Tibial nerve (tissue), 4 donors: ENCODE data around the gene EPHA7.

ENCODE experiments used
- EP300 ChIP-seq, 2 donors: sonication (generic); formaldehyde crosslinking; IDR thresholded peaks; one replicate each; pipeline ENCODE4 v1.6.1; 2017; ENCODE audit warnings: antibody characterized with exemption in 2 of 2, mild to moderate bottlenecking in 1 of 2
- POLR2A ChIP-seq, 2 donors: fragments of 450-650 bp; IDR thresholded peaks; one replicate each; pipeline ENCODE4 v1.6.1; 2017; ENCODE audit warnings: antibody characterized with exemption in 2 of 2, mild to moderate bottlenecking in 2 of 2, moderate library complexity in 2 of 2
- TF ChIP-seq, protein P1 (sequence below), 5 experiments: fragments of 200-600 bp in 3 of 5; fragments of 450-650 bp in 2 of 5; sonication (generic) in 3 of 5; IDR thresholded peaks; one replicate each; pipeline ENCODE4 v1.5.1; 2016 to 2019; ENCODE audit warnings: antibody characterized with exemption in 5 of 5, mild to moderate bottlenecking in 3 of 5, moderate library complexity in 2 of 5

DNA sequence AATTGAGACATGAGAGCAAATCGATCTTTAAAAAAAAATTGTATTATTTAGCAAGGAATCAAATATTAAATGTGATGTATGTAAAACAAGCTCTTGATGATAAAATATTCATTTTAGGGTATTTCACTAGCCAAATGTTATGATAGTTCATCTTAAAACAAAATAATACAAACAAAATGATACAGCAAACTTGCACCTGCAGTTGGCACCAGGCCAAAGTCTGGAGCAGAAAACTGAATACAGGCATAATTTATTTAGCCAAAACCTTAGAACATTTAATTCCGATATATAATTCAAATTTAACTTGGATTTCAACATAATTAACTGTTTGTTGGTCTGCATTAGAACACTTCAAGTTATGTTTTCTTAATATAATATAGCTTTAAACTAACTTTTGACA lies 60.9 kb downstream of the EPHA7 start:
- TF ChIP-seq, protein P1, sequence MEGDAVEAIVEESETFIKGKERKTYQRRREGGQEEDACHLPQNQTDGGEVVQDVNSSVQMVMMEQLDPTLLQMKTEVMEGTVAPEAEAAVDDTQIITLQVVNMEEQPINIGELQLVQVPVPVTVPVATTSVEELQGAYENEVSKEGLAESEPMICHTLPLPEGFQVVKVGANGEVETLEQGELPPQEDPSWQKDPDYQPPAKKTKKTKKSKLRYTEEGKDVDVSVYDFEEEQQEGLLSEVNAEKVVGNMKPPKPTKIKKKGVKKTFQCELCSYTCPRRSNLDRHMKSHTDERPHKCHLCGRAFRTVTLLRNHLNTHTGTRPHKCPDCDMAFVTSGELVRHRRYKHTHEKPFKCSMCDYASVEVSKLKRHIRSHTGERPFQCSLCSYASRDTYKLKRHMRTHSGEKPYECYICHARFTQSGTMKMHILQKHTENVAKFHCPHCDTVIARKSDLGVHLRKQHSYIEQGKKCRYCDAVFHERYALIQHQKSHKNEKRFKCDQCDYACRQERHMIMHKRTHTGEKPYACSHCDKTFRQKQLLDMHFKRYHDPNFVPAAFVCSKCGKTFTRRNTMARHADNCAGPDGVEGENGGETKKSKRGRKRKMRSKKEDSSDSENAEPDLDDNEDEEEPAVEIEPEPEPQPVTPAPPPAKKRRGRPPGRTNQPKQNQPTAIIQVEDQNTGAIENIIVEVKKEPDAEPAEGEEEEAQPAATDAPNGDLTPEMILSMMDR (IDR thresholded peaks at IDR 0.05) = no peak
- TF ChIP-seq EP300 (IDR thresholded peaks at IDR 0.05) (no peak), POLR2A (IDR thresholded peaks at IDR 0.05) (no peak)
